K562 (cell line): Measurements from ENCODE around the gene ORC1. TPM values are rescaled to one million over a fixed set of nuclear protein-coding genes. Genes with fewer than 3 reads are reported as not detected.

Experiments used
- SIN3A ChIP-seq, 2 experiments: fragments of 150-350 bp in 1 of 2; IDR thresholded peaks; 2 replicates each; pipeline ENCODE4 v1.6.1; 2011 to 2016; ENCODE audit warnings: borderline replicate concordance in 2 of 2, low read depth in 2 of 2, low read length in 2 of 2, mild to moderate bottlenecking in 2 of 2, moderate library complexity in 2 of 2; ENCODE audit not compliant: control insufficient read depth in 1 of 2
- ZNF324 ChIP-seq: fragments of 250-450 bp; sonication (Bioruptor Pico); IDR thresholded peaks from 2 replicates; pipeline ENCODE4 v1.4.0; 2020; ENCODE audit warnings: mild to moderate bottlenecking
- ZNF436 ChIP-seq: fragments of 250-450, 450-650 bp; sonication (Bioruptor Pico); formaldehyde crosslinking; IDR thresholded peaks from 2 replicates; pipeline ENCODE4 v1.7.0; 2020; ENCODE audit warnings: mild to moderate bottlenecking
- polyA plus RNA-seq, 8 experiments: library from polyadenylated mRNA; depleted of rRNA in 4 of 8; stranded (reverse) in 5 of 8; unstranded in 3 of 8; fragments of >200 nt; fragmentation: Nextera tagmentation in 2 of 8; fragmentation: Illumina TruSeq in 1 of 8; extraction: Ambion mirVana in 2 of 8; extraction: Trizol in 1 of 8; gene quantifications; 2 replicates each; pipeline versions ENCODE4 v1.2.1 to v1.2.3, GENCODE V29; 2011 to 2014; ENCODE audit warnings: inconsistent platforms in 1 of 8, missing spikeins in 1 of 8
- total RNA-seq, 7 experiments: library from RNA; depleted of rRNA in 6 of 7; stranded (reverse); fragments of >200 nt in 6 of 7; fragmentation: Illumina TruSeq in 2 of 7; extraction: Trizol in 2 of 7; gene quantifications; 2 replicates each; pipeline versions ENCODE4 v1.2.1 to v1.2.3, GENCODE V29; 2011 to 2021; ENCODE audit warnings: low replicate concordance in 1 of 7
- TF ChIP-seq, protein P1 (sequence below), 2 experiments: fragments of 250-450 bp in 1 of 2; fragments of 450-650 bp in 1 of 2; sonication (Bioruptor Pico) in 1 of 2; IDR thresholded peaks; 2 replicates each; pipeline versions ENCODE4 v1.6.1 to v1.8.0; 2016 to 2021; ENCODE audit warnings: mild to moderate bottlenecking in 2 of 2, moderate library complexity in 2 of 2, missing compliant biosample characterization in 1 of 2, missing genetic modification characterization in 1 of 2
- TF ChIP-seq, protein P2 (sequence below): IDR thresholded peaks from 3 replicates; pipeline ENCODE4 v1.6.1; 2011; ENCODE audit warnings: borderline replicate concordance, mild to moderate bottlenecking; ENCODE audit not compliant: insufficient read length, insufficient read depth
- TF ChIP-seq, protein P3 (sequence below), 2 experiments: IDR thresholded peaks; 2 replicates each; pipeline ENCODE4 v1.6.1; 2012; ENCODE audit warnings: improper control_type of control experiment in 2 of 2, low read depth in 2 of 2, low read length in 2 of 2, borderline replicate concordance in 1 of 2

ORC1 gene
- total and polyA plus RNA-seq, 9 of the 15 experiments (the other 6 are each of a cell fraction or from before 2014, with no cell fraction given) = 26.4 to 91.6 (median 69.7) TPM

DNA sequence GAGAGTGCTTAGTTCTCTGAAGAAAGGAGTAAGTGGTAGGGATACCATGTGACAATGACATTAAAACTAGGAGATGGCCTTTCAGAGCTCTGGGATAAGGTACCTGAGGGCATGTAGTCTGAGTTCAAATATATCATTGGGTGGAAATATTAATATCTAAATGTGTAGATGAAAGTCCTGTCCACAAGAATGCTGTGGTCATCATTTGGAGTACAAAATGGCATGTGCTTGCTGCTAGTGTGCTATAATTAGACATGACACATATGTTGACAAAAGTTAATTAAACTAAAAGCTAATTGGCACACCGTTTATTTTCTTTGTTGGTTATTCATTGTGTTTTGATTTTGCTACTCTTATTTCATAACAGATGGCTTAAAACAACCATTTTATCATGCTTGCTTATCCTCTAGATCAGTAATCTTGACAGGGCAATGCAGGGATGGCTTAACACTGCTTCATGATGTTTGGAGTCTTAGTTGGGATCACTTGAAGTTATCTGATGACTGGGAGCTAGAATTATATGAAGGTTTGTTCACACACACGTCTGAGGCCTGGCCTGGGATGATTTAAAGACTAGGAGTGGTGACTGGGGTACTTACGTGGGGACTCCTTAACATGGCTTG, 69.2 kb downstream of the ORC1 start (continued):
- TF ChIP-seq, protein P1, sequence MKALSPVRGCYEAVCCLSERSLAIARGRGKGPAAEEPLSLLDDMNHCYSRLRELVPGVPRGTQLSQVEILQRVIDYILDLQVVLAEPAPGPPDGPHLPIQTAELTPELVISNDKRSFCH (CRISPR knock-in tag; IDR thresholded peaks at IDR 0.05) = no peak
- TF ChIP-seq, protein P1 (tag; IDR thresholded peaks at IDR 0.05) = no peak
- TF ChIP-seq, protein P2, sequence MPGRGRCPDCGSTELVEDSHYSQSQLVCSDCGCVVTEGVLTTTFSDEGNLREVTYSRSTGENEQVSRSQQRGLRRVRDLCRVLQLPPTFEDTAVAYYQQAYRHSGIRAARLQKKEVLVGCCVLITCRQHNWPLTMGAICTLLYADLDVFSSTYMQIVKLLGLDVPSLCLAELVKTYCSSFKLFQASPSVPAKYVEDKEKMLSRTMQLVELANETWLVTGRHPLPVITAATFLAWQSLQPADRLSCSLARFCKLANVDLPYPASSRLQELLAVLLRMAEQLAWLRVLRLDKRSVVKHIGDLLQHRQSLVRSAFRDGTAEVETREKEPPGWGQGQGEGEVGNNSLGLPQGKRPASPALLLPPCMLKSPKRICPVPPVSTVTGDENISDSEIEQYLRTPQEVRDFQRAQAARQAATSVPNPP = no peak
- TF ChIP-seq SIN3A (IDR thresholded peaks at IDR 0.05; ENCODE audit: borderline replicate concordance in 2 of 2, control insufficient read depth in 1 of 2, low read depth in 2 of 2, low read length in 2 of 2) (no peak), ZNF324 (CRISPR knock-in tag) (peak; percentile 90), ZNF436 (CRISPR knock-in tag) (no peak)
- TF ChIP-seq, protein P3, sequence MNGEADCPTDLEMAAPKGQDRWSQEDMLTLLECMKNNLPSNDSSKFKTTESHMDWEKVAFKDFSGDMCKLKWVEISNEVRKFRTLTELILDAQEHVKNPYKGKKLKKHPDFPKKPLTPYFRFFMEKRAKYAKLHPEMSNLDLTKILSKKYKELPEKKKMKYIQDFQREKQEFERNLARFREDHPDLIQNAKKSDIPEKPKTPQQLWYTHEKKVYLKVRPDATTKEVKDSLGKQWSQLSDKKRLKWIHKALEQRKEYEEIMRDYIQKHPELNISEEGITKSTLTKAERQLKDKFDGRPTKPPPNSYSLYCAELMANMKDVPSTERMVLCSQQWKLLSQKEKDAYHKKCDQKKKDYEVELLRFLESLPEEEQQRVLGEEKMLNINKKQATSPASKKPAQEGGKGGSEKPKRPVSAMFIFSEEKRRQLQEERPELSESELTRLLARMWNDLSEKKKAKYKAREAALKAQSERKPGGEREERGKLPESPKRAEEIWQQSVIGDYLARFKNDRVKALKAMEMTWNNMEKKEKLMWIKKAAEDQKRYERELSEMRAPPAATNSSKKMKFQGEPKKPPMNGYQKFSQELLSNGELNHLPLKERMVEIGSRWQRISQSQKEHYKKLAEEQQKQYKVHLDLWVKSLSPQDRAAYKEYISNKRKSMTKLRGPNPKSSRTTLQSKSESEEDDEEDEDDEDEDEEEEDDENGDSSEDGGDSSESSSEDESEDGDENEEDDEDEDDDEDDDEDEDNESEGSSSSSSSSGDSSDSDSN (IDR thresholded peaks at IDR 0.05; ENCODE audit: borderline replicate concordance in 1 of 2, low read depth in 2 of 2, low read length in 2 of 2) = no peak
